Measurements from ENCODE around the gene RPL29. TPM values are rescaled to one million over a fixed set of nuclear protein-coding genes. Genes with fewer than 3 reads are reported as not detected.

RPL29 gene
- total and polyA plus RNA-seq, 2 of the 4 experiments (the other 2 are of a cell fraction), result 2,081 to 2,126 TPM

- no peak for TF ChIP-seq CHD1 (IDR thresholded peaks at IDR 0.05; ENCODE audit: low read depth, low read length)
- TF ChIP-seq CEBPB (IDR thresholded peaks at IDR 0.05; ENCODE audit: low read depth, low read length), result no peak
These were observed 3.1 kb upstream of the RPL29 start for GRCh38 chr3:51998774-51999173.

More at GRCh38 chr3:51998774-51999173, 3.1 kb upstream of the RPL29 start:
- BruUV-seq (replicated peaks), result no TSS peak
- intact Hi-C loops (cut with micrococcal nuclease), result loop anchor here (5.0 kb wide), 1 partner anchor 199 kb away; the partner anchor contains the start of gene ALAS1
- CTCF ChIA-PET, result no interaction called here
- Histone ChIP-seq H3K23ac (ENCODE audit: low read depth, low read length) (no peak overlapping the region), H2AK9ac (replicated peaks; ENCODE audit: low read depth, low read length, poor library complexity) (no peak overlapping the region), H2AFZ (replicated peaks; ENCODE audit: low read length, poor library complexity) (peak overlapping the region; percentile 18), H4K5ac (ENCODE audit: low read depth, low read length) (no peak overlapping the region), H3K27me3 (ENCODE audit: control insufficient read depth, insufficient read depth, low read length) (no peaks in the 10 kb centered on the region), H3K9me1 (ENCODE audit: insufficient read depth, low read length) (peaks cover 3% of the 10 kb centered on the region), H3K79me1 (ENCODE audit: low read depth in 1 of 2, low read length in 2 of 2) (peaks cover 9 to 17% of the 10 kb centered on the region in 2 experiments; a peak in 3 of 4 replicates), H3K56ac (ENCODE audit: extremely low read depth, insufficient read depth, low read length) (no peak overlapping the region), H2BK15ac (ENCODE audit: low read depth, low read length) (no peak overlapping the region), H2BK5ac (ENCODE audit: low read depth, low read length, poor library complexity, severe bottlenecking) (no peak overlapping the region), H2BK120ac (ENCODE audit: low read depth, low read length) (no peak overlapping the region), H2AK5ac (ENCODE audit: low read depth, low read length) (no peak overlapping the region), H3K27ac (ENCODE audit: insufficient read depth, low read length) (no peak overlapping the region), H3K4me3 (ENCODE audit: insufficient read depth, low read depth, low read length) (no peak overlapping the region), H3K14ac (replicated peaks; ENCODE audit: low read depth, low read length) (no peak overlapping the region), H3K4ac (ENCODE audit: low read depth, low read length) (no peak overlapping the region), H3K4me2 (ENCODE audit: low read depth, low read length) (no peak overlapping the region), H3K36me3 (ENCODE audit: control insufficient read depth, insufficient read depth, low read length) (peaks cover 10% of the 10 kb centered on the region), H3K4me1 (ENCODE audit: control insufficient read depth, insufficient read depth, low read length) (peaks cover 5% of the 10 kb centered on the region), H3K9ac (ENCODE audit: low read depth, low read length) (no peak overlapping the region), H3K18ac (ENCODE audit: low read depth, low read length) (no peak overlapping the region), H4K8ac (ENCODE audit: low read depth in 2 of 2, low read length in 2 of 2) (no peak overlapping the region), H2BK20ac (ENCODE audit: low read depth, low read length) (no peak overlapping the region), H4K20me1 (ENCODE audit: insufficient read depth, low read length) (peaks cover 9% of the 10 kb centered on the region; the same call in 1 of the 2 replicates), H4K91ac (ENCODE audit: insufficient read depth, low read depth, low read length) (no peak overlapping the region), H3K9me3 (ENCODE audit: control insufficient read depth, insufficient read depth, low read length) (no peaks in the 10 kb centered on the region)
- no peak for DNase-seq
- dilution Hi-C loops (cut with HindIII; ENCODE audit: low sequenced_read_pairs, unreplicated experiment), result no loop called here
- POLR2A ChIA-PET (ENCODE audit: unreplicated experiment), result no interaction called here
- WGBS, 2 experiments (ENCODE audit: extremely low coverage in 2 of 2, insufficient read length in 1 of 2), result 53% methylated on average over 5 of the region's 7 CpGs; no CpG with 5 or more reads in 1 of the 2 experiments
- in situ Hi-C loops (cut with MboI; ENCODE audit: low sequenced_read_pairs), result no loop called here
- no peak for ATAC-seq (ENCODE audit: low read depth)

Measured in IMR-90 (cell line).